B cell (primary cell): ENCODE data around the gene MRTFA. TPM values are rescaled to one million over a fixed set of nuclear protein-coding genes. Genes with fewer than 3 reads are reported as not detected.
"Not testable (repeated sequence)": the region's sequence is repeated elsewhere in the genome, so short reads cannot be mapped to it uniquely, and the experiment has no call there.

ENCODE experiments used
- ATAC-seq: fragments of 200-7000 bp; cut with Tn5 transposase; one replicate; pipeline ENCODE4 v1.10.0; 2021; ENCODE audit warnings: low read depth, mild to moderate bottlenecking, moderate number of reproducible peaks, moderate library complexity
- CTCF ChIA-PET: fragments of 350-600 bp; sonication (Branson Sonifier 250); formaldehyde crosslinking; loops from one replicate; lab custom pipeline; 2021; ENCODE audit warnings: antibody characterized with exemption, inconsistent platforms; lab: Charles Lee
- POLR2A ChIA-PET: fragments of 350-600 bp; sonication (Branson Sonifier 250); formaldehyde crosslinking; loops from one replicate; lab custom pipeline; 2021; ENCODE audit warnings: antibody characterized with exemption; lab: Charles Lee
- DNase-seq: peaks from one replicate; pipeline ENCODE4 v3.0.0; 2013
- H2AFZ ChIP-seq: 2 replicates; pipeline ENCODE4 v1.6.1; 2012; ENCODE audit warnings: mild to moderate bottlenecking, low read depth, low read length; ENCODE audit not compliant: insufficient read depth, poor library complexity, severe bottlenecking
- H3K27ac ChIP-seq, 2 donors: 1 replicate in 1 of 2; 2 replicates in 1 of 2; pipeline ENCODE4 v1.5.1; 2012 to 2013; ENCODE audit warnings: low read length in 2 of 2, mild to moderate bottlenecking in 2 of 2, moderate library complexity in 1 of 2
- H3K27me3 ChIP-seq, 4 experiments: fragments of 200-600 bp in 1 of 4; sonication (generic) in 1 of 4; replicated peaks in 1 of 4; 1 replicate in 2 of 4; 2 replicates in 2 of 4; pipeline versions ENCODE4 v1.6.1 to v1.7.0; 2013 to 2016; ENCODE audit warnings: low read length in 3 of 4, mild to moderate bottlenecking in 2 of 4, mixed read lengths in 1 of 4, moderate library complexity in 1 of 4; ENCODE audit not compliant: insufficient read depth in 4 of 4, control insufficient read depth in 3 of 4; ENCODE audit errors: control extremely low read depth in 1 of 4
- H3K36me3 ChIP-seq, 2 experiments: replicated peaks in 1 of 2; 1 replicate in 1 of 2; 2 replicates in 1 of 2; pipeline versions ENCODE4 v1.6.1 to v1.7.1; 2013; ENCODE audit warnings: low read length in 1 of 2; ENCODE audit not compliant: insufficient read depth in 2 of 2, control insufficient read depth in 1 of 2; ENCODE audit errors: control extremely low read depth in 1 of 2, extremely low read depth in 1 of 2
- H3K4me1 ChIP-seq, 2 donors: fragments of 200-600 bp in 1 of 2; sonication (generic) in 1 of 2; 1 replicate in 1 of 2; 2 replicates in 1 of 2; pipeline versions ENCODE4 v1.5.1 to v1.6.1; 2013 to 2017; ENCODE audit warnings: low read length in 2 of 2; ENCODE audit not compliant: control insufficient read depth in 2 of 2, insufficient read depth in 2 of 2
- H3K4me2 ChIP-seq: replicated peaks from 2 replicates; pipeline ENCODE3; 2012; ENCODE audit warnings: mild to moderate bottlenecking, low read depth, low read length; ENCODE audit not compliant: poor library complexity, severe bottlenecking
- H3K4me3 ChIP-seq, 5 experiments: fragments of 200-600 bp in 1 of 5; sonication (generic) in 1 of 5; 1 replicate in 3 of 5; 2 replicates in 2 of 5; pipeline versions ENCODE4 v1.5.1 to v1.7.0; 2011 to 2016; ENCODE audit warnings: low read length in 4 of 5, mild to moderate bottlenecking in 4 of 5, low read depth in 2 of 5, control low read depth in 1 of 5, moderate library complexity in 1 of 5; ENCODE audit not compliant: insufficient read depth in 1 of 5; ENCODE audit errors: control extremely low read depth in 1 of 5, extremely low read depth in 1 of 5
- H3K79me2 ChIP-seq: fragments of 200-600 bp; sonication (generic); one replicate; pipeline ENCODE4 v1.6.0; 2016; ENCODE audit warnings: low read length; ENCODE audit not compliant: control insufficient read depth, insufficient read depth
- H3K9ac ChIP-seq: fragments of 200-600 bp; sonication (generic); 2 replicates; pipeline ENCODE4 v1.6.1; 2017; ENCODE audit warnings: mild to moderate bottlenecking, low read length, moderate library complexity
- H3K9me3 ChIP-seq, 3 donors: one replicate each; pipeline versions ENCODE4 v1.6.1 to v1.7.1; 2013; ENCODE audit warnings: low read length in 2 of 3; ENCODE audit not compliant: control insufficient read depth in 2 of 3, insufficient read depth in 1 of 3; ENCODE audit errors: control extremely low read depth in 1 of 3
- H4K20me1 ChIP-seq: 2 replicates; pipeline ENCODE4 v1.6.0; 2012; ENCODE audit warnings: mild to moderate bottlenecking, low read length; ENCODE audit not compliant: insufficient read depth, control insufficient read depth, poor library complexity, severe bottlenecking
- H3K27ac Mint-ChIP-seq: one replicate; pipeline ENCODE4 v1.8.0; 2021; ENCODE audit warnings: mixed read lengths
- H3K27me3 Mint-ChIP-seq: one replicate; pipeline ENCODE4 v1.8.0; 2021; ENCODE audit warnings: mixed read lengths
- H3K4me1 Mint-ChIP-seq: one replicate; pipeline ENCODE4 v1.8.0; 2021; ENCODE audit warnings: mixed read lengths
- H3K4me3 Mint-ChIP-seq: one replicate; pipeline ENCODE4 v1.8.0; 2021; ENCODE audit warnings: mixed read lengths
- H3K9me3 Mint-ChIP-seq: one replicate; pipeline ENCODE4 v1.8.0; 2022; ENCODE audit warnings: mixed read lengths; ENCODE audit not compliant: insufficient read depth
- CTCF ChIP-seq: fragments of 200-600 bp; IDR thresholded peaks from one replicate; pipeline ENCODE4 v1.8.0; 2022; ENCODE audit warnings: antibody characterized with exemption, mild to moderate bottlenecking
- EZH2 ChIP-seq: IDR thresholded peaks from 2 replicates; pipeline ENCODE4 v1.6.1; 2012; ENCODE audit warnings: borderline replicate concordance, low read depth, mild to moderate bottlenecking, moderate library complexity, low read length; ENCODE audit not compliant: insufficient read depth, poor library complexity, severe bottlenecking
- WGBS: methylation state at CpG from one replicate; pipeline ENCODE4 v1.1.5; 2013; ENCODE audit warnings: missing lambda C conversion rate; ENCODE audit not compliant: insufficient coverage; 5-methylcytosine and 5-hydroxymethylcytosine counted together
- intact Hi-C: fragments of 100-400 bp; cut with micrococcal nuclease; formaldehyde crosslinking; loops from one replicate; pipeline ENCODE4 v1.10.0; 2022
- polyA plus RNA-seq: library from polyadenylated mRNA; depleted of rRNA; stranded (reverse); fragments of >200 nt; gene quantifications from 2 replicates; pipeline ENCODE4 v1.2.3, GENCODE V29; 2012
- total RNA-seq, 2 donors: library from RNA; stranded (reverse); fragments of 120-200 nt in 1 of 2; gene quantifications; 1 replicate in 1 of 2; 2 replicates in 1 of 2; pipeline versions ENCODE4 v1.2.3 to v1.2.4, GENCODE V29; 2013 to 2022

MRTFA gene
- total and polyA plus RNA-seq, 2 donors (not counting 1 experiment from before 2014, with no cell fraction given): 28.9 to 82.6 TPM

GRCh38 chr22:40586781-40587180 lies 49.7 kb downstream of the MRTFA start:
- Histone ChIP-seq H3K4me1 (peaks cover 1 to 6% of the 10 kb centered on the region in 2 donors), H3K9ac (no peak overlapping the region), H3K4me3 (no peak overlapping the region), H3K27ac (no peak overlapping the region), H4K20me1 (no peaks in the 10 kb centered on the region), H2AFZ (no peak overlapping the region), H3K4me2 (no peak overlapping the region), H3K27me3 (no peaks in the 10 kb centered on the region), H3K9me3 (no peaks in the 10 kb centered on the region), H3K36me3 (peaks cover 0 to 3% of the 10 kb centered on the region in 2 experiments), H3K79me2 (peaks cover 50% of the 10 kb centered on the region)
- POLR2A ChIA-PET: no interaction called here
- TF ChIP-seq CTCF: no peak
- TF ChIP-seq EZH2: no peak
- Mint-ChIP-seq H3K9me3 (no peaks in the 10 kb centered on the region), H3K27me3 (no peaks in the 10 kb centered on the region), H3K4me3 (no peak overlapping the region), H3K4me1 (peaks cover 20% of the 10 kb centered on the region), H3K27ac (no peak overlapping the region)
- ATAC-seq: no peak
- intact Hi-C loops: no loop called here
- DNase-seq: no peak
- CTCF ChIA-PET: no interaction called here
- 100% methylated on average over 5 of the region's 5 CpGs for whole genome bisulfite sequencing

- no peak overlapping the region for H3K9ac ChIP-seq
- ChIA-PET CTCF (interaction anchor here (1.1 to 1.2 kb wide), 2 partner anchors 60 to 98 kb away, joined by 3 to 4 read pairs; no protein-coding TSS in a partner anchor), POLR2A (no interaction called here)
- Mint-ChIP-seq H3K27ac (no peak overlapping the region), H3K27me3 (no peaks in the 10 kb centered on the region), H3K9me3 (no peaks in the 10 kb centered on the region), H3K4me3 (no peak overlapping the region), H3K4me1 (peaks cover 14% of the 10 kb centered on the region)
- H3K79me2 ChIP-seq: peaks cover 39% of the 10 kb centered on the region
- WGBS: no CpG with 5 or more reads among the region's 1 CpG
- no peaks in the 10 kb centered on the region for H3K4me1 ChIP-seq
- H3K36me3 ChIP-seq: peaks cover 0 to 3% of the 10 kb centered on the region in 2 experiments
- H3K9me3 ChIP-seq: no peaks in the 10 kb centered on the region
- no peak for TF ChIP-seq EZH2
- no peak for TF ChIP-seq CTCF
- no peak overlapping the region for H2AFZ ChIP-seq
- no peak overlapping the region for H3K4me3 ChIP-seq
- no peaks in the 10 kb centered on the region for H4K20me1 ChIP-seq
- no peaks in the 10 kb centered on the region for H3K27me3 ChIP-seq
- DNase-seq: no peak
- no peak for ATAC-seq
- no peak overlapping the region for H3K4me2 ChIP-seq
- intact Hi-C loops: no loop called here
- no peak overlapping the region for H3K27ac ChIP-seq
Measured at GRCh38 chr22:40585310-40585751, 51.2 kb downstream of the MRTFA start.

DNA sequence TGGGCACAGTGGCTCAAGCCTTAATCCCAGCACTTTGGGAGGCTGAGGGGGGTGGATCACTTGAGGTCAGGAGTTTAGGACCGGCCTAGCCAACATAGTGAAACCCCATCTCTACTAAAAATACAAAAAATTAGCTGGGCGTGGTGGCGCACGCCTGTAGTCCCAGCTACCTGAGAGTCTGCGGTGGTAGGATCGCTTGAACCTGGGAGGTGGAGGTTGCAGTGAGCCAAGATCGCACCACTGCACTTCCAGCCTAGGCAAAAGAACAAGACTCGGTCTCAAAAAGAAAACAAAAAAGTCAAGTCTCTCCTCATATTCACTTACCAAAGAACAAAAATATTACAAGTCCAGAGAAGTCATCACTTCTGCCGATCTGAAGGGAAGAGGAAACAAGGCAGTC lies 51.8 kb downstream of the MRTFA start:
- H4K20me1 ChIP-seq, H3K27ac Mint-ChIP-seq, H3K9me3 Mint-ChIP-seq, H3K27me3 ChIP-seq, H3K36me3 ChIP-seq, POLR2A ChIA-PET, H3K9me3 ChIP-seq, H3K27ac ChIP-seq, H3K4me3 ChIP-seq, H3K4me2 ChIP-seq, H3K9ac ChIP-seq, ATAC-seq, H3K27me3 Mint-ChIP-seq, intact Hi-C loops, H2AFZ ChIP-seq, DNase-seq, H3K4me3 Mint-ChIP-seq, H3K4me1 ChIP-seq: not testable (repeated sequence)
- peaks cover 14% of the 10 kb centered on the region for H3K4me1 Mint-ChIP-seq
- WGBS: 100% methylated on average over 1 of the region's 9 CpGs
- peaks cover 38% of the 10 kb centered on the region for H3K79me2 ChIP-seq
- CTCF ChIA-PET: interaction anchor here (1.2 kb wide), 1 partner anchor 98 kb away, joined by 3 read pairs; no protein-coding TSS in a partner anchor
